Activated CD4-positive, alpha-beta memory T cell treated with anti-CD3 and anti-CD28 coated beads for 36 hours (primary cell): ENCODE data around the gene MRPL44. TPM values are rescaled to one million over a fixed set of nuclear protein-coding genes. Genes with fewer than 3 reads are reported as not detected.

Experiments used
- total RNA-seq, 2 experiments: library from RNA; stranded (reverse); gene quantifications; one replicate each; pipeline ENCODE4 v1.2.3, GENCODE V29; 2021

MRPL44 gene
- total RNA-seq, 2 experiments from 2014 or later, result 39.4 to 41.6 TPM

Other genes with a start within 250 kb of the MRPL44 start
- 10 to 100 TPM; 10.1 to 12.1 TPM for gene AP1S3, start 119.9 kb upstream of the MRPL44 start, total RNA-seq
- gene WDFY1, start 12.1 kb upstream of the MRPL44 start, total RNA-seq, result 10 to 100 TPM; 48.7 to 50.1 TPM
- 10 to 100 TPM; 16.4 to 16.5 TPM for gene SERPINE2, start 81.8 kb downstream of the MRPL44 start, total RNA-seq